ENCODE data around the gene BEX5.
"Not testable (repeated sequence)": the region's sequence is repeated elsewhere in the genome, so short reads cannot be mapped to it uniquely, and the experiment has no call there.

BEX5 gene

DNA sequence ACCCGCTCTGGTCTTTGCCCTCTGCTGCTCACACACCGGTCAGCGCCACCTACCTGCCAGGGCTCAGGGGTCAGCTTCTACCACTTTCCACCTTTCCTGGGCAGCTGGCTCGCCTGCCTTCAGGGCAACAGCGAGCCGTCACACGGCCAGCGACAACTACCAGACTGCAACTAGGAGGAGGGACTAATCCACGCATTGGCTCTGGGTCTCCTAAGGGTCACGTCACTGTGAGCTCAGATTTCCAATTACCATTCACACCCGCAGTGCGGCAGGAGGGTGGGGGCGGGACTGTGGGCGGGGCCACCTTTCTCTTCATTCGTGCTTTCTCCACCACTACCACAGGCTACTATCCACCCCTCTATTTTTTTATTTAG, at the start of gene BEX5:
Gene BEX5, minus strand, starts transcription at position 172 of the 374 bp plus-strand sequence. CDS start 1,712 bp downstream, outside the sequence.
- peak; percentile 69 to 76 for DNase-seq

- no peak for DNase-seq
Observed at GRCh38 chrX:102185967-102186720, 30.4 kb upstream of the BEX5 start.

- DNase-seq = peak; percentile 1 to 35
Observed at GRCh38 chrX:102154900-102155805, 624 bp downstream of the BEX5 start.

DNA sequence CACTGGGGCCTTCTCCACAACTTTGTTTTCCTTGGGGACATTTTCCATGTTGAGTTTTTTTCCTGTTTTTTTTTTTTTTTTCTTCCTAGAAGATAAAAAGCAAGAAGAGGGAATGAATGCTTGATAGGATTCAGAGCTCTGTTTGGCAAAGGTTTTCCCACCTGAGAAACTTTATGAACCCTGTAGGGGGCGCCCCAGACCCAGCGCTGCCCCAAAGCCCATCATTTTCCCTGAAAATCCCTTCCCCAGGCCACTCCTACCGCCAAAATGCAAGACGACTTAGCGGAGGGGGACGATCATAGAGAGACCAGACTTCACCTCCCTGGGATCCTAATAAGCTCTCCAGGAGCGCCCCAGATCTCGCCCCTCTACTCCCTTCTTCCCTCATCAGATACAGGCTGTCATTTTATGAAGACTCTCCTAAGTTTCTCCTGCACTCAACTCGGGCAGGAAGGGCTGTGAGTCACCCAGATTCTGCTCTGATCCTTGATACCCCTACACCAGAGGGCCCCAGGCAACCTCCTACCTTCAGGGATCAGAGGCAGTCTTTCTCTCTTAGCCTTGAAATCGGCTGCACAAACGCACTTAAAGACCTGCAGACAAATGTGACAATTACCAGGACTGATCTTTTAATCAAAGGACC, 1.4 kb downstream of the BEX5 start:
- peak in 1 of 2 donors; percentile 23 for DNase-seq

DNA sequence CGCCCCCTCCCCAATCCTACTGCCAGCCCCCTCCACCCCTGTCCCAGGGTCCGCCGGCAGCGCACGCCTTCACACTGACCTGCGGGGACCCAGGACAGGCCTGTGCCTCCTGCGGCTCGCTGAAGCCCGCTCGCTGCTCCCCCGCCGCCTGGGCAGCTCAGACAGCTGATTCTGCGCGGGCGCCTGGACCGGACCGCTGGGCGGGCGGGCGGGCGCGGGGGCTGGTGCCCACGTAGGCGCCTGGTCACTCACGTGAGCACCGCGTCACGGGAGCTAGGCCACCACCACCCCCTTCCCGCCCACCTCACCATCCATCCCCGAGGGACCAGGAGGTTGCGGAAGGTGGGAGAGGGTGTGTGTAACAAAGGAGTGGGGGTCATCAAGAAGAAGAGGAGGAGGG, 13.5 kb downstream of the BEX5 start, which contains the start of gene TCEAL6:
Gene TCEAL6, minus strand, starts transcription at position 208 of the 400 bp plus-strand sequence.
- DNase-seq = not testable (repeated sequence)

DNA sequence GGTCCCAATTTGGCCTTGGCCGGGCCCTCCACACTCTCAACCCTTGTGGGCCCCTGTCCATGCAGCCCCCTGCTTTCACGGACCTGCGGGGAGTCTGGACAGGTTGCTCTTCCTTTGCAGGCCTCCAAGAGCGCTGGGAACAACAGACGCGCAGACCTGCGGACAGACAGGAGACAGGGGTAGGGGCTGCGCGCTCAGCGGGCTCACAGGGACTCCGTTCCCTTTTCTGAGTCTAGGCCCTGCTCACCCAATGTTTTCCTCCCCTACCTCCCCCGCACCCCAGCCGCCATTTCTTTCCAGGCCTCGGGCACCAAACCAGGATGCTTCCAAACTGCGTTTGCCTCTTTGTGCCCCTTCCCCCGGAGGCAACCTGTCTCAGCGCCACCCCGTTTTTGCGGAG, 14.1 kb downstream of the BEX5 start:
- DNase-seq = not testable (repeated sequence)

DNA sequence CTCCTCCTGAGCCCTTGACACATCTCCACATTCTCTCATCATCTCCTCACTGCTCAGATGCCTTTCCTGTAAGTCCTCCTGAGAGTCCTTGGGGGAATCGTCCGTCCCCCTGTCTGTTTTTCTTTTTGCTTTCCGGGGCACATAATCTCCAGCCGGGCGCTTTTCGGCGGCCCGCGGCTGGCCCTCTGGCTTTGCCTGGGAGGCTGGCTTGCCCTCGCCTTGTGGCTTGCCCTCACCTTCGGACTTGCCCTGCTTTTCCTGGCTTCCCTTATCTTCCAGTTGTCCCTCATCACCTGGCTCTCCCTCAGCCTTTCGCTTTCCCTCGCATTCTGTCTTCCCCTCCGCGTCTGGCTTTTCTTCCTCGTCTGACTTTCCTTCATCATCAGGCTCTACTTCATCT, 14.9 kb downstream of the BEX5 start:
- DNase-seq = not testable (repeated sequence)

- no peak for DNase-seq
Observed at GRCh38 chrX:102138064-102138463, 17.7 kb downstream of the BEX5 start.

- peak in 1 of 2 donors; percentile 10 for DNase-seq
Observed at GRCh38 chrX:102129473-102129872, 26.3 kb downstream of the BEX5 start.

- no peak for DNase-seq
Observed at GRCh38 chrX:102126863-102127262, 28.9 kb downstream of the BEX5 start.

GRCh38 chrX:102126080-102126818, 29.5 kb downstream of the BEX5 start:
- DNase-seq = not testable (repeated sequence)

GRCh38 chrX:102125436-102125835, 30.3 kb downstream of the BEX5 start, which contains the start of gene TCEAL2:
TCEAL2 (plus strand) TSS chrX:102125679; CDS start chrX:102126831, 1,152 bp downstream.
- DNase-seq = not testable (repeated sequence)

GRCh38 chrX:102125014-102125413, 30.8 kb downstream of the BEX5 start:
- not testable (repeated sequence) for DNase-seq

GRCh38 chrX:102115748-102116147, 40.0 kb downstream of the BEX5 start:
- DNase-seq = no peak

DNA sequence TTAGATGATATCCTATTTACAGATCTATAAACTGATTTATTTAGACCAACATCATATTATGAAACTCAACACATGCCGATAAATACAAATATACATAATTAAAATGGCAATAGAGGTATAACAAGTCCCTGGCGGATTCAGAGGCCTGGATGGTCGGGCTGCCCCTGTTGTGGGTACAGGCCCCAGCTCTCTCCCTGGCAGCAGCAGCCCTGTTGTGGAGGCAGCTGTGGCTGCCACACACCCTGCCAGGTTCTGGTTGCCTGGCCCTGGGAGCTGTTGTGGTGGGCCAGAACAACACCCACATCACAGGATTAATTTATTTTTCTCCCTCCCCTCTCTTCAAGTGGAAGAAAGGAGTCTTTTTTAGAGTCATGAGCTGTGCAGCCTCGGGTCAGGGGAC, 42.4 kb downstream of the BEX5 start:
- DNase-seq = no peak

Data from CD4-positive, alpha-beta T cell treated with Interferon alpha-2 for 1 hour (primary cell).